SK-N-MC (cell line): ENCODE measurements around the gene ASIC2.

ENCODE experiments used
- EZH2 ChIP-seq: fragments of 200-600 bp; sonication (generic); IDR thresholded peaks from one replicate; pipeline ENCODE4 v1.6.1; 2017; ENCODE audit warnings: antibody characterized with exemption
- POLR2AphosphoS5 ChIP-seq: IDR thresholded peaks from 2 replicates; pipeline ENCODE4 v1.6.1; 2012; ENCODE audit warnings: mild to moderate bottlenecking, low read depth, low read length, borderline replicate concordance

- no peak for TF ChIP-seq POLR2AphosphoS5
- TF ChIP-seq EZH2 = no peak
These were observed 25.1 kb upstream of the ASIC2 start for GRCh38 chr17:33318241-33318640.
